Upper lobe of left lung (tissue), 6 donors: Measurements from ENCODE around the gene ZNF777. TPM values are rescaled to one million over a fixed set of nuclear protein-coding genes. Genes with fewer than 3 reads are reported as not detected.
A peak's percentile ranks its signal among the peaks of the same experiment; 100 is the strongest.

Experiments used
- ATAC-seq, 2 donors: fragments of 200-7000 bp; cut with Tn5 transposase; one replicate each; pipeline ENCODE4 v1.9.1; 2022; ENCODE audit warnings: mild to moderate bottlenecking in 2 of 2, moderate library complexity in 2 of 2; ENCODE audit not compliant: low FRiP score in 2 of 2
- DNase-seq, 2 donors: peaks; one replicate each; pipeline ENCODE4 v3.0.0-alpha.2; 2019 to 2020
- H3K27ac ChIP-seq, 4 donors: fragments of 200-600 bp; sonication (generic); one replicate each; pipeline ENCODE4 v1.5.1; 2016 to 2019
- H3K27me3 ChIP-seq, 4 donors: fragments of 200-600 bp; sonication (generic); one replicate each; pipeline ENCODE4 v1.5.1; 2017 to 2019
- H3K36me3 ChIP-seq, 4 donors: fragments of 200-600 bp; sonication (generic); one replicate each; pipeline ENCODE4 v1.5.1; 2016 to 2019
- H3K4me1 ChIP-seq, 4 donors: fragments of 200-600 bp; sonication (generic); one replicate each; pipeline ENCODE4 v1.5.1; 2018 to 2019
- H3K4me3 ChIP-seq, 4 donors: fragments of 200-600 bp; sonication (generic); one replicate each; pipeline ENCODE4 v1.5.1; 2017 to 2019; ENCODE audit warnings: mild to moderate bottlenecking in 2 of 4, moderate library complexity in 1 of 4
- H3K9me3 ChIP-seq, 4 donors: fragments of 200-600 bp; sonication (generic); one replicate each; pipeline ENCODE4 v1.5.1; 2018 to 2019
- CTCF ChIP-seq, 6 experiments: fragments of 450-650 bp in 4 of 6; fragments of 200-600 bp in 2 of 6; sonication (generic) in 2 of 6; IDR thresholded peaks; one replicate each; pipeline ENCODE4 v1.5.1; 2016 to 2019; ENCODE audit warnings: antibody characterized with exemption in 6 of 6
- EP300 ChIP-seq, 4 donors: sonication (generic); formaldehyde crosslinking; IDR thresholded peaks; one replicate each; pipeline ENCODE4 v1.5.1; 2017; ENCODE audit warnings: antibody characterized with exemption in 4 of 4, control low read depth in 2 of 4
- POLR2A ChIP-seq, 4 donors: fragments of 450-650 bp; IDR thresholded peaks; one replicate each; pipeline ENCODE4 v1.5.1; 2016 to 2017; ENCODE audit warnings: antibody characterized with exemption in 4 of 4, mild to moderate bottlenecking in 2 of 4
- POLR2AphosphoS5 ChIP-seq, 2 donors: sonication (generic); formaldehyde crosslinking; IDR thresholded peaks; one replicate each; pipeline ENCODE4 v1.5.1; 2017; ENCODE audit warnings: antibody characterized with exemption in 2 of 2
- WGBS, 2 donors: methylation state at CpG; one replicate each; pipeline ENCODE4 v1.1.5; 2017 to 2018; 5-methylcytosine and 5-hydroxymethylcytosine counted together
- total RNA-seq, 6 donors: library from RNA; depleted of rRNA in 4 of 6; stranded (reverse); fragments of >200 nt in 4 of 6; gene quantifications; one replicate each; pipeline versions ENCODE4 v1.1.0 to v1.2.1, GENCODE V29; 2016 to 2021
- donor health status: DM: no; HTN: no; CAD: no; lungs with moderate emphysema.
- donor health status: DM: no; HTN: yes; CAD: no; lungs with severe emphysema.

Gene ZNF777
- total RNA-seq, 6 donors from 2014 or later, result 9.3 to 16.0 (median 10.8) TPM

GRCh38 chr7:149443523-149443922, 17.3 kb downstream of the ZNF777 start:
- Histone ChIP-seq H3K4me1 (no peaks in the 10 kb centered on the region), H3K9me3 (no peaks in the 10 kb centered on the region), H3K4me3 (no peak overlapping the region), H3K27ac (no peak overlapping the region), H3K36me3 (peaks cover 5 to 36% (median 19%) of the 10 kb centered on the region in 4 donors), H3K27me3 (no peaks in the 10 kb centered on the region)
- no peak for DNase-seq
- 94 to 97% methylated on average over 7 of the region's 7 CpGs for WGBS, 2 donors
- no peak for TF ChIP-seq EP300 (IDR thresholded peaks at IDR 0.05)
- TF ChIP-seq POLR2A (IDR thresholded peaks at IDR 0.05), result no peak
- no peak for TF ChIP-seq POLR2AphosphoS5 (IDR thresholded peaks at IDR 0.05)
- TF ChIP-seq CTCF (IDR thresholded peaks at IDR 0.05), result no peak
- ATAC-seq, result no peak

GRCh38 chr7:149442924-149443323, 17.9 kb downstream of the ZNF777 start:
- H3K27ac ChIP-seq, result no peak overlapping the region
- H3K27me3 ChIP-seq, result no peaks in the 10 kb centered on the region
- no peak for TF ChIP-seq POLR2AphosphoS5 (IDR thresholded peaks at IDR 0.05)
- no peak for TF ChIP-seq POLR2A (IDR thresholded peaks at IDR 0.05)
- TF ChIP-seq CTCF (IDR thresholded peaks at IDR 0.05), result no peak
- TF ChIP-seq EP300 (IDR thresholded peaks at IDR 0.05), result no peak
- H3K9me3 ChIP-seq, result no peaks in the 10 kb centered on the region
- no peak for DNase-seq
- peaks cover 5 to 38% (median 18%) of the 10 kb centered on the region in 4 donors for H3K36me3 ChIP-seq
- H3K4me1 ChIP-seq, result no peaks in the 10 kb centered on the region
- WGBS, 2 donors, result 78 to 80% methylated on average over 3 of the region's 3 CpGs
- H3K4me3 ChIP-seq, result no peak overlapping the region
- no peak for ATAC-seq

- WGBS, 2 donors, result 81 to 88% methylated on average over 4 of the region's 4 CpGs
- ATAC-seq (no peak), DNase-seq (no peak)
- H3K4me1 ChIP-seq, result no peaks in the 10 kb centered on the region
- no peak overlapping the region for H3K27ac ChIP-seq
- TF ChIP-seq POLR2AphosphoS5 (IDR thresholded peaks at IDR 0.05), result no peak
- no peak for TF ChIP-seq CTCF (IDR thresholded peaks at IDR 0.05)
- TF ChIP-seq POLR2A (IDR thresholded peaks at IDR 0.05), result no peak
- TF ChIP-seq EP300 (IDR thresholded peaks at IDR 0.05), result no peak
- H3K27me3 ChIP-seq, result no peaks in the 10 kb centered on the region
- no peak overlapping the region for H3K4me3 ChIP-seq
- no peaks in the 10 kb centered on the region for H3K9me3 ChIP-seq
- H3K36me3 ChIP-seq, result peaks cover 0 to 30% (median 11%) of the 10 kb centered on the region in 4 donors
Observed at GRCh38 chr7:149440222-149440621, 20.6 kb downstream of the ZNF777 start.

- no peaks in the 10 kb centered on the region for H3K9me3 ChIP-seq
Observed at GRCh38 chr7:149436358-149436757, 24.5 kb downstream of the ZNF777 start.

GRCh38 chr7:149433124-149433523, 27.7 kb downstream of the ZNF777 start:
- 90 to 92% methylated on average over 8 of the region's 8 CpGs for WGBS, 2 donors
- Histone ChIP-seq H3K9me3 (no peaks in the 10 kb centered on the region), H3K4me1 (no peaks in the 10 kb centered on the region), H3K27ac (no peak overlapping the region), H3K36me3 (peaks cover 7 to 67% (median 44%) of the 10 kb centered on the region in 4 donors), H3K27me3 (no peaks in the 10 kb centered on the region), H3K4me3 (no peak overlapping the region)
- DNase-seq (no peak), ATAC-seq (no peak)
- TF ChIP-seq POLR2A (IDR thresholded peaks at IDR 0.05), result no peak
- no peak for TF ChIP-seq POLR2AphosphoS5 (IDR thresholded peaks at IDR 0.05)
- TF ChIP-seq CTCF (IDR thresholded peaks at IDR 0.05), result no peak
- TF ChIP-seq EP300 (IDR thresholded peaks at IDR 0.05), result no peak

More at GRCh38 chr7:149436358-149436757, 24.5 kb downstream of the ZNF777 start:
- ATAC-seq (no peak), DNase-seq (peak in 1 of 2 donors; percentile 57)
- H3K4me3 ChIP-seq, result no peak overlapping the region
- H3K36me3 ChIP-seq, result peaks cover 7 to 55% (median 36%) of the 10 kb centered on the region in 4 donors
- no peaks in the 10 kb centered on the region for H3K4me1 ChIP-seq
- no peak for TF ChIP-seq POLR2AphosphoS5 (IDR thresholded peaks at IDR 0.05)
- TF ChIP-seq EP300 (IDR thresholded peaks at IDR 0.05), result no peak
- H3K27me3 ChIP-seq, result no peaks in the 10 kb centered on the region
- 94 to 96% methylated on average over 15 of the region's 15 CpGs for WGBS, 2 donors
- no peak overlapping the region for H3K27ac ChIP-seq
